ENCODE measurements around the gene HES5. TPM values are rescaled to one million over a fixed set of nuclear protein-coding genes. Genes with fewer than 3 reads are reported as not detected.
A peak's percentile ranks its signal among the peaks of the same experiment; 100 is the strongest.
"Not testable (repeated sequence)": the region's sequence is repeated elsewhere in the genome, so short reads cannot be mapped to it uniquely, and the experiment has no call there.

HES5 gene
- total and polyA plus RNA-seq, 7 experiments from 2014 or later: not detected

DNA sequence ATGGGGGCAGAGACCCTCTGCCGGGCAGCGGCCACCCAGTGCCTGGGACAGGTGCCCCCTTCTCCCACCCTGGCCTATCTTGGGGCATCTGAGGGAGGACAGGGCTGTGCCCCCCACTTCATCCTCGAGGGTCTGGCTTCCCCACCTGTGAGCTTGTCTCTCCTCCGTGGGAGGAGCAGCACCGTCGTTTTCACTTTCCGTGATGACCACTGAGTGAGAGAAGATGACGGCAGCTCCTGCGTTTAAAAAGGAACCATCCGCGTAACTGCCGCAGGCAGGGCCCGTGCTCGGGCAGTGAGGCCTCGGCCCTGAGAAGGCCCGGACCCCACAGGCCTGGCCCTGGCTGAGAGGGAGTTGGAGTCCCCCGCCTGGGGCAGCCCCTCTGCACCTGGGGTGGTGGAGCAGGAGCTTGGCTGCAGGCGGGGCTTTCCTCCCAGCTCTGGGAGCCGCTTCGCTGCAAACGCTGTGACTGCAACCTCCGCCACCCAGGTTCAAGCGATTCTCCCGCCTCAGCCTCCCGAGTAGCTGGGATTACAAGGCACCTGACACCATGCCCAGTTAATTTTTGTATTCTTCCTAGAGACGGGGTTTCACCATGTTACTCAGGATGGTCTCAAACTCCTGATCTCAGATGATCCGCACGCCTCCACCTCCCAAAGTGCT lies 19.4 kb upstream of the HES5 start:
- not testable (repeated sequence) for H3K9me3 Mint-ChIP-seq
- intact Hi-C loops (cut with micrococcal nuclease): loop anchor here in 1 of 2 donors (5.0 kb wide), 1 partner anchor 247 kb away; no protein-coding TSS in a partner anchor

DNA sequence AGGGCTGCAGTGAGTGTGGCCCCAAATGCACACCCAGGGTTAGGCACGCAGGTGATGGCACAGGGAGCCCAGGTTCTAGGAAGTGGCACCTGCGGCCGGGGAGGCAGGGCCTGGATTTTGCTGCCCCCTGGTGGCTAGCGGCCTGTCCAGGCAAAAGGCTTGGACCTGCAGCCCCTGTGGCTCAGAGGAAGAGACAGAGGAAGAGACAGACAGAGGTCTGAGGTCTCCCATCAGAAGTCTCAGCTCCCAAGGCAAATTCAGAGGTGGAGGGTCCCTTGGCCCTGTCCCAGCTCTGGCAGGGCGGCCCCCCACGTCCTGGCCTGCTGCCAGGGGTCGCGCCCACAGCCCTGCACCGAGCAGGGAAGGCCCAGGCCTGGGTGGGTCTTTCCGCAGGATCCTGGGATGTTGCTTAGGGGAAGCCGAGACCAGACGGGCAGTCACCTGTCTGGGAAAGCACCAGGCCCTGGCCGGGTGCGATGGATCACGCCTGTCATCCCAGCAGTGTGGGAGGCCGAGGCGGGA lies 18.1 kb upstream of the HES5 start:
- Histone ChIP-seq H3K36me3 (ENCODE audit: control insufficient read depth in 2 of 3, insufficient read depth in 3 of 3, low read length in 3 of 3) (no peaks in the 10 kb centered on the region), H3K27ac (ENCODE audit: low read depth, low read length) (peak overlapping the region; percentile 97), H3K27me3 (ENCODE audit: control insufficient read depth in 2 of 2, insufficient read depth in 2 of 2, low read length in 2 of 2) (no peaks in the 10 kb centered on the region), H3K4me1 (ENCODE audit: control insufficient read depth in 2 of 2, insufficient read depth in 2 of 2, low read length in 2 of 2) (peaks cover 18 to 33% of the 10 kb centered on the region in 2 donors), H3K4me3 (ENCODE audit: low read length) (peak overlapping the region; percentile 88), H3K9me3 (ENCODE audit: control insufficient read depth in 2 of 3, low read length in 3 of 3) (no peaks in the 10 kb centered on the region)
- Mint-ChIP-seq H3K4me1 (peaks cover 0 to 34% (median 18%) of the 10 kb centered on the region in 7 donors), H3K36me3 (peaks cover 0 to 2% (median 0%) of the 10 kb centered on the region in 5 donors), H3K27me3 (no peaks in the 10 kb centered on the region), H3K4me3 (peak overlapping the region; percentile 87 to 97 (median 94)), H3K9me3 (no peaks in the 10 kb centered on the region), H3K27ac (peak overlapping the region; percentile 85 to 99 (median 97))
- intact Hi-C loops (cut with micrococcal nuclease): loop anchor here (1.0 to 5.0 kb wide), 9 partner anchors 8 to 353 kb away; partner anchors contain the start of genes TNFRSF14 (in 2 of the 2) and PANK4 (in 1 of the 2)
- peak; percentile 34 for ATAC-seq
- ChIA-PET CTCF (interaction anchor here (0.6 to 3.6 kb wide), 10 partner anchors 8 to 353 kb away, joined by 3 to 32 read pairs (median 10); partner anchors contain the start of genes FAAP20, PANK4, PEX10 and PRXL2B), POLR2A (interaction anchor here (0.5 to 11.7 kb wide), 23 partner anchors 8 to 353 kb away, joined by 3 to 294 read pairs (median 5); partner anchors contain the start of genes FAAP20, HES5, MORN1 and PANK4)
- peak; percentile 66 to 85 (median 75) for DNase-seq

More for the DNA sequence above, 19.4 kb upstream of the HES5 start:
- H3K27ac ChIP-seq (ENCODE audit: low read depth, low read length): peak overlapping the region; percentile 97
- ChIA-PET POLR2A (interaction anchor here (0.7 to 11.7 kb wide), 10 partner anchors 10 to 318 kb away, joined by 3 to 294 read pairs (median 4); partner anchors contain the start of genes HES5, MORN1, PANK4 and PRXL2B), CTCF (interaction anchor here (0.6 to 0.8 kb wide), 3 partner anchors 131 to 1087 kb away, joined by 3 to 6 read pairs (median 3); no protein-coding TSS in a partner anchor)
- H3K4me3 ChIP-seq (ENCODE audit: low read length); H3K36me3 ChIP-seq (ENCODE audit: control insufficient read depth in 2 of 3, insufficient read depth in 3 of 3, low read length in 3 of 3); ATAC-seq; H3K27me3 Mint-ChIP-seq; H3K9me3 ChIP-seq (ENCODE audit: control insufficient read depth in 2 of 3, low read length in 3 of 3); H3K27me3 ChIP-seq (ENCODE audit: control insufficient read depth in 2 of 2, insufficient read depth in 2 of 2, low read length in 2 of 2); DNase-seq; H3K36me3 Mint-ChIP-seq: not testable (repeated sequence)
- H3K4me3 Mint-ChIP-seq: peak overlapping the region in 7 of 10 donors; percentile 29 to 97 (median 90)
- H3K4me1 Mint-ChIP-seq: peaks cover 0 to 28% (median 23%) of the 10 kb centered on the region in 7 donors
- H3K4me1 ChIP-seq (ENCODE audit: control insufficient read depth in 2 of 2, insufficient read depth in 2 of 2, low read length in 2 of 2): peaks cover 18 to 26% of the 10 kb centered on the region in 2 donors
- peak overlapping the region; percentile 85 to 99 (median 97) for H3K27ac Mint-ChIP-seq

DNA sequence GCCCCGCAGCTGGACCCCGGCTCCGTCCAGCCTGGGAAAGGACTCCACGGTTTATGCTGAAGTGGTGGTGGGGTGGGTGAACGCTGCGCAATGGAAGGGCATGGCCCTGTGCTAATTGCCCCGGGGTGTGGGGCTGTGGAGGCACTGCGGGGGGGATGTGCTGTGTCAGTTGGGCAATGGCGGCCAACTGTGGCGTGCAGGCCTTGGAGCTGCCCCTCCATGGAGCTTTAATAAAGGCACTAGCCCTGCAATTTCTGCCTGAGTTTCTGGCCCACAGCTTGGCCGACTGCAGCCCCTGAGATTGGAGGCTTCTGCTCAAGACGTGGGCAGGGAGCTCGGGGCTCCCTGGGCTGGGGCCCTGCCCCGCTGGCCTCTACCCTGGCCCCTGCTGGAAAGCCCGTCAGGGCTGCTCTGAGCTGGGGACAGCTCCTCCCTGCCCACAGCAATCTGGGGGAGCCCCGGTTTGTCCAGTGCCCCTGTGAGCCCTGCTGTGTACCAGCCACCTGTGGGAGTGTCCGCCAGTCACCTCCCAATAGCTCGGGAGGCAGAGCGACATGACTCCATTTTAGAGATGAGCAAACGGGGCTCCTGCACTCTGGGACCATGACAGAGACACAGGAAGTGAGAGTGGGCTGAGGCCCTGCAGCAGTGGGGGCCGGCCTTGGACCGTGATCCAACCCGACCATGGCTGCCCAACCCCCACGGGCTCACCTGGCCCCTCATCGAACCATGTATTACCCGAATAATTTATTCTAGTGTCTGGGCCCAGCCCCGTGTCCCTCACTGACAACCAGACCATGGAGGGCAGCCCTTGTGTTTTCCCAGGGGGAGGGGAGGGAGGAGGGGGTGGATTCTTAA lies 17.4 kb upstream of the HES5 start:
- H3K27ac Mint-ChIP-seq: peak overlapping the region; percentile 85 to 99 (median 97)
- ChIA-PET POLR2A (interaction anchor here (0.5 to 11.7 kb wide), 18 partner anchors 9 to 352 kb away, joined by 3 to 294 read pairs (median 8); partner anchors contain the start of genes FAAP20, HES5, MORN1 and PANK4), CTCF (interaction anchor here (0.6 to 3.6 kb wide), 13 partner anchors 9 to 352 kb away, joined by 3 to 32 read pairs (median 7); partner anchors contain the start of genes FAAP20, PANK4, PEX10 and PRXL2B)
- Histone ChIP-seq H3K9me3 (ENCODE audit: control insufficient read depth in 2 of 3, low read length in 3 of 3) (no peaks in the 10 kb centered on the region), H3K36me3 (ENCODE audit: control insufficient read depth in 2 of 3, insufficient read depth in 3 of 3, low read length in 3 of 3) (no peaks in the 10 kb centered on the region), H3K4me1 (ENCODE audit: control insufficient read depth in 2 of 2, insufficient read depth in 2 of 2, low read length in 2 of 2) (peaks cover 18 to 33% of the 10 kb centered on the region in 2 donors), H3K27ac (ENCODE audit: low read depth, low read length) (peak overlapping the region; percentile 97), H3K4me3 (ENCODE audit: low read length) (peak overlapping the region; percentile 88), H3K27me3 (ENCODE audit: control insufficient read depth in 2 of 2, insufficient read depth in 2 of 2, low read length in 2 of 2) (no peaks in the 10 kb centered on the region)
- peaks cover 0 to 2% (median 0%) of the 10 kb centered on the region in 5 donors for H3K36me3 Mint-ChIP-seq
- H3K9me3 Mint-ChIP-seq: no peaks in the 10 kb centered on the region
- peaks cover 0 to 34% (median 18%) of the 10 kb centered on the region in 7 donors for H3K4me1 Mint-ChIP-seq
- peak overlapping the region; percentile 87 to 97 (median 94) for H3K4me3 Mint-ChIP-seq
- DNase-seq (peak in 5 of 9 donors; percentile 50 to 63 (median 54)), ATAC-seq (peak; percentile 12)
- intact Hi-C loops (cut with micrococcal nuclease): loop anchor here (1.0 to 5.0 kb wide), 14 partner anchors 9 to 415 kb away; partner anchors contain the start of genes PANK4 (in 2 of the 2), TNFRSF14 (in 2 of the 2) and PRXL2B (in 1 of the 2)
- H3K27me3 Mint-ChIP-seq: peaks cover 0 to 4% (median 0%) of the 10 kb centered on the region in 5 donors

DNA sequence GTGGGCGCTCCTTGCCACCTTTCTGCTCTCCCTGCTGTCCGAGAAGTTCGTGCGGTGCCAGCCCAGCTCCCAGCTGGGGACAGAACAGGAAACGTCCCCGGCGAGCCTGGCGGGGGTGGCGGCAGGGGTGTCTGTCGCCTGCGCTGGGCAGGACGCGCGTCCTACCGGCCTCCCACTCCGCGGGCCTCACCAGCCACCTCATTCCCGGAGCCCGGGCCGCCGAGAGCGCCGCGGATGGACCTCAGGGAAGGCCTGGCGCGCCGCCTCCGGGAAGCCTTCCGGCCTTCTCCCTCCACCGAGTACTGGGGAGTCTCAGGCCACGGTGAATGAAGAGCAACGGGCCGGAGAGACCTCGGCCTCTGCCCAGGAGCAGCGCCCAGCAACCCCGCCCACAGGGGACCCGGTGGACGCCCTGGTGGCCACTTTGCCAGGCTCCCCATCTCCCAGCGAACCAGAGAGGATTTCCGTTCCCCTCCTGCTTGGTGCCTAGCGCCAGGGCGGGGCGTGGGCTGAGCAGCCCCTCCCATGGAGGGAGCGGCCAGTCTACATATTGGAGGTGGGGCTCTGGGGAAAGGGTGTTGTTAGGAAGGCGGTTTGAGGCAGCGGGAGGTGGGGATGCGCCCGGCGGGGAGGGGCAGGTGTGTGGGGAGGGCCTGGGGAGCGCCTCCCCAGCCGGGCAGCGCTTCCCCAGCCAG lies 16.6 kb upstream of the HES5 start:
- Mint-ChIP-seq H3K9me3 (no peaks in the 10 kb centered on the region), H3K4me3 (peak overlapping the region; percentile 87 to 97 (median 94)), H3K36me3 (peaks cover 0 to 2% (median 0%) of the 10 kb centered on the region in 5 donors), H3K4me1 (peaks cover 0 to 38% (median 18%) of the 10 kb centered on the region in 7 donors), H3K27me3 (peaks cover 0 to 11% (median 0%) of the 10 kb centered on the region in 5 donors), H3K27ac (peak overlapping the region; percentile 85 to 99 (median 97))
- Histone ChIP-seq H3K27me3 (ENCODE audit: control insufficient read depth in 2 of 2, insufficient read depth in 2 of 2, low read length in 2 of 2) (no peaks in the 10 kb centered on the region), H3K27ac (ENCODE audit: low read depth, low read length) (peak overlapping the region; percentile 97), H3K4me3 (ENCODE audit: low read length) (peak overlapping the region; percentile 88), H3K9me3 (ENCODE audit: control insufficient read depth in 2 of 3, low read length in 3 of 3) (no peaks in the 10 kb centered on the region), H3K4me1 (ENCODE audit: control insufficient read depth in 2 of 2, insufficient read depth in 2 of 2, low read length in 2 of 2) (peaks cover 18 to 33% of the 10 kb centered on the region in 2 donors), H3K36me3 (ENCODE audit: control insufficient read depth in 2 of 3, insufficient read depth in 3 of 3, low read length in 3 of 3) (no peaks in the 10 kb centered on the region)
- POLR2A ChIA-PET: interaction anchor here (0.8 to 11.7 kb wide), 15 partner anchors 9 to 351 kb away, joined by 3 to 294 read pairs (median 13); partner anchors contain the start of genes FAAP20, HES5, MORN1 and PANK4
- peak; percentile 66 for ATAC-seq
- intact Hi-C loops (cut with micrococcal nuclease): loop anchor here (1.0 to 5.0 kb wide), 11 partner anchors 20 to 637 kb away; partner anchors contain the start of genes MORN1 (in 2 of the 2), RER1 (in 2 of the 2), PANK4 (in 1 of the 2) and PRXL2B (in 1 of the 2)
- CTCF ChIA-PET: interaction anchor here (0.6 to 3.6 kb wide), 11 partner anchors 10 to 352 kb away, joined by 3 to 32 read pairs (median 9); partner anchors contain the start of genes FAAP20, PANK4, PEX10 and PRXL2B
- peak; percentile 70 to 90 (median 86) for DNase-seq

DNA sequence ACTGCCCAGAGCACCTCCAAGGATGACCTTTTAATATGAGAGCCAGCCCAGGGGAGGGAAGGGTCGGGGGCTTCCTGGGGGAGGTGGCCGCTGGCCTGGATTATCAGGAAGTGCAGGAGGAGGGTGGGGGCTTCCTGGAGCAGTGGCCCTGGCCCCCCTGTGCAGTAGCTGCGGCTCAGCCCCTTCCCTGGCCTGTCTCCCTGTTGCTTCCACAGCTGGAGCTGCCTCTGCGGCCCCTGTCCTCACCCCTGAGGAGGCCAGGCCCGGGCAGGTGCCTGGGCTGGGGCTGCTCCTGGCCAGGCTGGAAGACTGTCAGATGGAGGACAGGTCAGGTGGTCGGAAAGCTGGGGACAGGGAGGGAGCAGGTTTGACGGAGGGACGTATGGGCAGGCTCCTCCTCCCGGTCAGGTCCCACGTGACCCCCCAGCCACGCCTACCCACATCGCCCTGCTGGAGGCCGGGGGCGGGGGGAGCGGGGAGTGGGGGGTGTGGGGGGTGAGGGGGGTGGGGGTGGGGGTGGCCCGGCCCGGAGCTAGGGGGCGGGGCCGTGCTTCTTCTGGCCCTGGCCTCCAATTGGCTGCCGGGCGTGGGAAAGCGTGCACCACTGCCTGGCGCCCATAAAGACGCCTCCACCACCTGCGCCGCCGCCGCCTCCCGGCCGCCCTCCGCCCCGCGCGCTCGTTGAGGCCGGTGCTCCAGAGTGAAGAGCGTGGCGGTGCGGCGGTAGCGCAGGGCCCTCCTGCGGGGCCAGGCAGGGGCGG lies 15.9 kb upstream of the HES5 start:
- Histone ChIP-seq H3K27ac (ENCODE audit: low read depth, low read length) (peak overlapping the region; percentile 97), H3K36me3 (ENCODE audit: control insufficient read depth in 2 of 3, insufficient read depth in 3 of 3, low read length in 3 of 3) (no peaks in the 10 kb centered on the region), H3K4me3 (ENCODE audit: low read length) (peak overlapping the region; percentile 88), H3K27me3 (ENCODE audit: control insufficient read depth in 2 of 2, insufficient read depth in 2 of 2, low read length in 2 of 2) (no peaks in the 10 kb centered on the region), H3K9me3 (ENCODE audit: control insufficient read depth in 2 of 3, low read length in 3 of 3) (no peaks in the 10 kb centered on the region), H3K4me1 (ENCODE audit: control insufficient read depth in 2 of 2, insufficient read depth in 2 of 2, low read length in 2 of 2) (peaks cover 18 to 40% of the 10 kb centered on the region in 2 donors)
- DNase-seq (peak; percentile 83 to 91 (median 86)), ATAC-seq (peak; percentile 74)
- H3K9me3 Mint-ChIP-seq: no peaks in the 10 kb centered on the region
- H3K4me3 Mint-ChIP-seq: peak overlapping the region; percentile 27 to 97 (median 94)
- H3K4me1 Mint-ChIP-seq: peaks cover 0 to 41% (median 18%) of the 10 kb centered on the region in 7 donors
- peaks cover 0 to 2% (median 0%) of the 10 kb centered on the region in 5 donors for H3K36me3 Mint-ChIP-seq
- intact Hi-C loops (cut with micrococcal nuclease): loop anchor here (1.0 to 5.0 kb wide), 8 partner anchors 97 to 637 kb away; partner anchors contain the start of genes MORN1 (in 2 of the 2) and RER1 (in 2 of the 2)
- POLR2A ChIA-PET: interaction anchor here (0.8 to 11.7 kb wide), 10 partner anchors 10 to 357 kb away, joined by 3 to 294 read pairs (median 10); partner anchors contain the start of genes HES5, PANK4, PEX10 and PRXL2B
- peak overlapping the region in 8 of 9 donors; percentile 28 to 98 (median 97) for H3K27ac Mint-ChIP-seq
- CTCF ChIA-PET: interaction anchor here (0.7 to 3.6 kb wide), 4 partner anchors 22 to 130 kb away, joined by 3 to 32 read pairs (median 13); partner anchors contain the start of gene PRXL2B
- peaks cover 0 to 16% (median 0%) of the 10 kb centered on the region in 5 donors for H3K27me3 Mint-ChIP-seq
